Karpas-422 (cell line): Measurements from ENCODE around the gene POFUT2. TPM values are rescaled to one million over a fixed set of nuclear protein-coding genes. Genes with fewer than 3 reads are reported as not detected.
A peak's percentile ranks its signal among the peaks of the same experiment; 100 is the strongest.

Experiments
- DNase-seq: peaks from one replicate; pipeline ENCODE4 v3.0.0-alpha.2; 2015
- H2AFZ ChIP-seq: fragments of 200-600 bp; sonication (generic); 2 replicates; pipeline ENCODE4 v1.6.1; 2014; ENCODE audit warnings: antibody characterized with exemption, low read length, mixed read lengths
- H3K27ac ChIP-seq: fragments of 200-600 bp; sonication (generic); 2 replicates; pipeline ENCODE4 v1.5.1; 2014; ENCODE audit warnings: mild to moderate bottlenecking, low read length, moderate library complexity
- H3K27me3 ChIP-seq: fragments of 200-600 bp; sonication (generic); 2 replicates; pipeline ENCODE4 v1.6.1; 2014; ENCODE audit warnings: low read length, mixed read lengths
- H3K36me3 ChIP-seq: fragments of 200-600 bp; sonication (generic); 2 replicates; pipeline ENCODE4 v1.6.1; 2014; ENCODE audit warnings: low read length, mixed read lengths; ENCODE audit not compliant: insufficient read depth
- H3K4me1 ChIP-seq: fragments of 200-600 bp; sonication (generic); 2 replicates; pipeline ENCODE4 v1.6.1; 2014; ENCODE audit warnings: mild to moderate bottlenecking, low read length, mixed read lengths
- H3K4me2 ChIP-seq: fragments of 200-600 bp; sonication (generic); 2 replicates; pipeline ENCODE4 v1.6.1; 2014; ENCODE audit warnings: low read length, low read depth, mild to moderate bottlenecking; ENCODE audit not compliant: poor library complexity, severe bottlenecking
- H3K4me3 ChIP-seq: fragments of 200-600 bp; sonication (generic); 2 replicates; pipeline ENCODE4 v1.5.1; 2014; ENCODE audit warnings: mild to moderate bottlenecking, antibody characterized with exemption, low read length, mixed read lengths
- H3K79me2 ChIP-seq: fragments of 200-600 bp; sonication (generic); 2 replicates; pipeline ENCODE4 v1.6.1; 2014; ENCODE audit warnings: mild to moderate bottlenecking, low read length, mixed read lengths
- H3K9ac ChIP-seq: fragments of 200-600 bp; sonication (generic); 2 replicates; pipeline ENCODE4 v1.6.0; 2014; ENCODE audit warnings: low read length
- H3K9me2 ChIP-seq: fragments of 200-600 bp; sonication (generic), shearing (Covaris generic); replicated peaks from 2 replicates; pipeline ENCODE4 v1.6.0; 2014; ENCODE audit warnings: mild to moderate bottlenecking, low read length, moderate library complexity; ENCODE audit not compliant: insufficient read depth
- H3K9me3 ChIP-seq: fragments of 300-700, 200-600 bp; sonication (generic); 2 replicates; pipeline ENCODE4 v1.6.1; 2014; ENCODE audit warnings: low read length, mixed read lengths
- H4K20me1 ChIP-seq: fragments of 200-600 bp; sonication (generic); 2 replicates; pipeline ENCODE4 v1.6.1; 2014; ENCODE audit warnings: mild to moderate bottlenecking, antibody characterized with exemption, low read length, low read depth; ENCODE audit not compliant: insufficient read depth
- total RNA-seq: library from RNA; depleted of rRNA; stranded (reverse); fragments of >200 nt; shearing (Covaris generic); gene quantifications from 2 replicates; pipeline ENCODE4 v1.2.3, GENCODE V29; 2014; ENCODE audit warnings: low replicate concordance

Gene POFUT2
- total RNA-seq, 1 experiment from 2014 or later: 10.5 TPM

- H3K4me3 ChIP-seq: no peak overlapping the region
- 0 out of 2 replicates have a peak, but pooled peaks cover 3% of the 10 kb centered on the region for H3K27me3 ChIP-seq
- H3K9me3 ChIP-seq: peaks cover 5% of the 10 kb centered on the region; the same call in 1 of the 2 replicates
- no peaks in the 10 kb centered on the region for H3K36me3 ChIP-seq
- H3K9ac ChIP-seq: no peak overlapping the region
- H4K20me1 ChIP-seq: no peaks in the 10 kb centered on the region
- no peak for DNase-seq
- no peaks in the 10 kb centered on the region for H3K9me2 ChIP-seq
- H3K79me2 ChIP-seq: no peaks in the 10 kb centered on the region
- no peak overlapping the region for H2AFZ ChIP-seq
- H3K27ac ChIP-seq: no peak overlapping the region
- H3K4me1 ChIP-seq: no peaks in the 10 kb centered on the region
- H3K4me2 ChIP-seq: no peak overlapping the region
Measured at GRCh38 chr21:45243603-45244002, 44.1 kb downstream of the POFUT2 start.

- Histone ChIP-seq H3K79me2 (no peaks in the 10 kb centered on the region), H3K27me3 (0 out of 2 replicates have a peak, but pooled peaks cover 3% of the 10 kb centered on the region), H3K4me2 (no peak overlapping the region), H3K9me3 (peaks cover 5% of the 10 kb centered on the region; the same call in 1 of the 2 replicates), H2AFZ (no peak overlapping the region), H3K27ac (no peak overlapping the region), H3K4me1 (no peaks in the 10 kb centered on the region), H3K36me3 (no peaks in the 10 kb centered on the region), H4K20me1 (no peaks in the 10 kb centered on the region), H3K4me3 (no peak overlapping the region), H3K9me2 (no peaks in the 10 kb centered on the region), H3K9ac (no peak overlapping the region)
- DNase-seq: no peak
Measured at GRCh38 chr21:45241357-45241756, 46.3 kb downstream of the POFUT2 start.

DNA sequence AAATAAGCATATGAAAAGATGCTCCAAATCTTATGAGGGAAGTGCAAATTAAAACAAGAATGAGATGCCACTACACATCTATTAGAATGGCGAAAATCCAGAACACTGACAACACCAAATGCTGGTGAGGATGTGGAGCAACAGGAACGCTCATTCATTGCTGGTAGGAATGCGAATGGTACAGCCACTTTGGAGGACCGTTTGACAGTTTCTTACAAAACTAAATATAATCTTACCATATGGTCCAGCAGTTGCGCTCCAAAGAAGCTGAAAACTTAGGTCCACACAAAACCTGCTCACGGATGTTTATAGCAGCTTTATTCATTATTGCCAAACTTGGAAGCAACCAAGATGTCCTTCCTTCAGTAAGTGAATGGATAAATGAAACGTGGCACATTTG, 50.3 kb downstream of the POFUT2 start:
- H3K9me2 ChIP-seq: no peaks in the 10 kb centered on the region
- H3K9me3 ChIP-seq: no peaks in the 10 kb centered on the region
- no peaks in the 10 kb centered on the region for H3K36me3 ChIP-seq
- H3K79me2 ChIP-seq: no peaks in the 10 kb centered on the region
- no peak overlapping the region for H3K9ac ChIP-seq
- no peak overlapping the region for H3K27ac ChIP-seq
- no peak overlapping the region for H2AFZ ChIP-seq
- no peaks in the 10 kb centered on the region for H3K4me1 ChIP-seq
- no peak for DNase-seq
- no peak overlapping the region for H3K4me3 ChIP-seq
- 0 out of 2 replicates have a peak, but pooled peaks cover 3% of the 10 kb centered on the region for H3K27me3 ChIP-seq
- no peak overlapping the region for H3K4me2 ChIP-seq
- no peaks in the 10 kb centered on the region for H4K20me1 ChIP-seq

DNA sequence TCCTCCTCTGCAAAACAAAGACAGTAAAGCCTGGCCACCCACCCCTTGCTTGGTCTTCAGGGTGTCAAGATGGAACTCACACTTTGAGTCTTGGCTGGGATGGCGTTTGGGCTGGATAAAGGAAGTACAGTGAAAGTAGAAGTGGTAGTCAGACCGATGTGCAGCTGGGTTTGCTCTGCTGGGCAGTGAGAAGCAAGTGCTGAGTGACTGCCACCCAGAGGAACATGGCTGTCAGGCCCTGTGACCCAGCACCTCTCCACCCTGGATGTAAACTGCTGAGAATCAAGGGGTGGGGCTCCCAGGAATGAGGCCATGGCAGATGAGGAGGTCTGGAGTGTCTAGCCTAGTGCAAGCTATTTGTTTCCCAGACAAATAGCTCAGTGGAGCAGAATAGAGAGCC, 51.2 kb downstream of the POFUT2 start:
- H2AFZ ChIP-seq: no peak overlapping the region
- H3K9me2 ChIP-seq: no peaks in the 10 kb centered on the region
- H3K36me3 ChIP-seq: no peaks in the 10 kb centered on the region
- no peaks in the 10 kb centered on the region for H3K9me3 ChIP-seq
- H3K27me3 ChIP-seq: 0 out of 2 replicates have a peak, but pooled peaks cover 2% of the 10 kb centered on the region
- DNase-seq: peak; percentile 47
- no peaks in the 10 kb centered on the region for H3K79me2 ChIP-seq
- no peaks in the 10 kb centered on the region for H4K20me1 ChIP-seq
- H3K4me1 ChIP-seq: no peaks in the 10 kb centered on the region
- H3K4me2 ChIP-seq: no peak overlapping the region
- H3K27ac ChIP-seq: no peak overlapping the region
- H3K4me3 ChIP-seq: no peak overlapping the region
- H3K9ac ChIP-seq: no peak overlapping the region

DNA sequence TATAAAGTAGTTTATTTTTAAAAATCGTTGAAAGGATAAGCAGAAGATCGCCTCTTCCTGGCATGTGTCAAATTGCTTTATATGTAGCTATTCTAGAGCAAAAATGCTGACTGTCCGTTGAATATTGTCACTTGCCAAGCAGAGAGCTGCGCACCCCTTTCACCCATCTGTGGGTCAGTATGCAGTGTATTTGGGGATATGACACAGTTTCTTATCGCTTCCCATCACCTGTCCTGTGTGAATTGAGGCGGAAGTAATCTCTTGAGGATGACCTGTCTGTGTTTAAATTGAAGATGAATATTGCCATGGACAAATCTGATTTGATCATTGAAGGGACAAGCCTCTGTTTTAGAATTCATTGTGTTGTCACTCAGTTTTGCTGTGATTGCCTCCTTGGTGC, 52.2 kb downstream of the POFUT2 start:
- H3K4me2 ChIP-seq: no peak overlapping the region
- H3K36me3 ChIP-seq: no peaks in the 10 kb centered on the region
- no peak overlapping the region for H3K4me3 ChIP-seq
- no peak overlapping the region for H3K27ac ChIP-seq
- no peaks in the 10 kb centered on the region for H3K9me2 ChIP-seq
- no peaks in the 10 kb centered on the region for H3K27me3 ChIP-seq
- DNase-seq: no peak
- no peaks in the 10 kb centered on the region for H3K4me1 ChIP-seq
- no peaks in the 10 kb centered on the region for H3K79me2 ChIP-seq
- no peaks in the 10 kb centered on the region for H3K9me3 ChIP-seq
- H3K9ac ChIP-seq: no peak overlapping the region
- no peaks in the 10 kb centered on the region for H4K20me1 ChIP-seq
- H2AFZ ChIP-seq: no peak overlapping the region

DNA sequence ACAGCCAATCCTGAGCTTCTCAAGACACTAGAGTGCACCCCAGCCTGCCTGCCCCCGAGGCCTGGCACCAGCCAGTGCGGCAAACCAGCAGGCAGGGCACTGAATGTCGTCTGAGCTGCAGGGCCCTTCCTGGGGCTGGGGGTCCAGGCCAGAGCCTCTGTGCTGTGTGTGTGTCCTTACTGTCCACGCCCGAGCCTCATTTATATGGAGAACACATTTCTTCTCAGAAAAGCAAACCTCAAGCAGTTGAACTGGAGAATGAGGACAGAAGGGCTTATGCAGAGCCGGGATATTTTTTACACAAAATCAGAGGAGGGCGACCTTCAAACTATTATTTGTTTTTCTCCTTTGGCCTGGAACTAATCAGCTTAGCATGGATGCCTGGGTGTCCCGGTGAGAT, 52.7 kb downstream of the POFUT2 start:
- Histone ChIP-seq H3K4me2 (no peak overlapping the region), H2AFZ (no peak overlapping the region), H4K20me1 (no peaks in the 10 kb centered on the region), H3K4me3 (no peak overlapping the region), H3K79me2 (no peaks in the 10 kb centered on the region), H3K9me3 (no peaks in the 10 kb centered on the region), H3K9ac (no peak overlapping the region), H3K36me3 (no peaks in the 10 kb centered on the region), H3K27ac (no peak overlapping the region), H3K9me2 (no peaks in the 10 kb centered on the region), H3K27me3 (no peaks in the 10 kb centered on the region), H3K4me1 (no peaks in the 10 kb centered on the region)
- DNase-seq: no peak

GRCh38 chr21:45234127-45234526, 53.6 kb downstream of the POFUT2 start:
- H3K27me3 ChIP-seq: no peaks in the 10 kb centered on the region

DNA sequence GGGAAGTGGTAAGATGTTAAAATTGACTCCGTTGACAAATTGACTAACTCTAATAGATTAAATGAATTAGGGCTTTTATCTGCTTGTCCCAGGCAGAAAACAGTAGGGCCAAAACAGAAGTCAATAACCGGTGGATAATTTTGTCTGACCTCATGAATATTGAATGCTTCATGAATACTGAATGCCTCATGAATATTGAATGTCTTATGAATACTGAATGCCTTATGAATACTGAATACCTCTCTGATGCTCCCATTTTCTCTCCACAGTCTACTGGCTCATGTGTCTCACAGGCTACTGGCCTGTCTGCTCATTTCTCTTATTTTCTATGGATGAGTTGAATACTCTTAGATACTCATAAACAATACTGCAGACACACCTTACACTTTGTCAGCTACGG, 56.0 kb downstream of the POFUT2 start:
- H4K20me1 ChIP-seq: no peaks in the 10 kb centered on the region
- H3K36me3 ChIP-seq: no peaks in the 10 kb centered on the region
- H3K27me3 ChIP-seq: no peaks in the 10 kb centered on the region
- no peak overlapping the region for H3K4me2 ChIP-seq
- no peak overlapping the region for H3K27ac ChIP-seq
- H3K9me2 ChIP-seq: no peaks in the 10 kb centered on the region
- H3K4me3 ChIP-seq: no peak overlapping the region
- no peak overlapping the region for H3K9ac ChIP-seq
- H3K4me1 ChIP-seq: no peaks in the 10 kb centered on the region
- no peak for DNase-seq
- no peak overlapping the region for H2AFZ ChIP-seq
- H3K79me2 ChIP-seq: no peaks in the 10 kb centered on the region
- H3K9me3 ChIP-seq: no peaks in the 10 kb centered on the region

More at GRCh38 chr21:45234127-45234526, 53.6 kb downstream of the POFUT2 start:
- H3K4me2 ChIP-seq: no peak overlapping the region
- H3K9me3 ChIP-seq: no peaks in the 10 kb centered on the region
- no peak overlapping the region for H3K9ac ChIP-seq
- DNase-seq: no peak
- no peaks in the 10 kb centered on the region for H4K20me1 ChIP-seq
- no peak overlapping the region for H3K27ac ChIP-seq
- H3K4me3 ChIP-seq: no peak overlapping the region
- no peak overlapping the region for H2AFZ ChIP-seq
- H3K36me3 ChIP-seq: no peaks in the 10 kb centered on the region
- no peaks in the 10 kb centered on the region for H3K9me2 ChIP-seq
- H3K4me1 ChIP-seq: no peaks in the 10 kb centered on the region
- no peaks in the 10 kb centered on the region for H3K79me2 ChIP-seq
